Peyer's patch (tissue), 4 donors: Measurements from ENCODE around the gene DCAF11.

Experiments used
- CTCF ChIP-seq, 6 experiments: fragments of 450-650 bp in 4 of 6; fragments of 200-600 bp in 2 of 6; sonication (generic) in 1 of 6; IDR thresholded peaks; one replicate each; pipeline ENCODE4 v1.5.1; 2017 to 2019; ENCODE audit warnings: antibody characterized with exemption in 6 of 6, mild to moderate bottlenecking in 3 of 6, moderate library complexity in 1 of 6
- POLR2A ChIP-seq, 2 donors: fragments of 450-650 bp; IDR thresholded peaks; one replicate each; pipeline ENCODE4 v1.5.1; 2017; ENCODE audit warnings: antibody characterized with exemption in 2 of 2, mild to moderate bottlenecking in 2 of 2, moderate library complexity in 2 of 2

DNA sequence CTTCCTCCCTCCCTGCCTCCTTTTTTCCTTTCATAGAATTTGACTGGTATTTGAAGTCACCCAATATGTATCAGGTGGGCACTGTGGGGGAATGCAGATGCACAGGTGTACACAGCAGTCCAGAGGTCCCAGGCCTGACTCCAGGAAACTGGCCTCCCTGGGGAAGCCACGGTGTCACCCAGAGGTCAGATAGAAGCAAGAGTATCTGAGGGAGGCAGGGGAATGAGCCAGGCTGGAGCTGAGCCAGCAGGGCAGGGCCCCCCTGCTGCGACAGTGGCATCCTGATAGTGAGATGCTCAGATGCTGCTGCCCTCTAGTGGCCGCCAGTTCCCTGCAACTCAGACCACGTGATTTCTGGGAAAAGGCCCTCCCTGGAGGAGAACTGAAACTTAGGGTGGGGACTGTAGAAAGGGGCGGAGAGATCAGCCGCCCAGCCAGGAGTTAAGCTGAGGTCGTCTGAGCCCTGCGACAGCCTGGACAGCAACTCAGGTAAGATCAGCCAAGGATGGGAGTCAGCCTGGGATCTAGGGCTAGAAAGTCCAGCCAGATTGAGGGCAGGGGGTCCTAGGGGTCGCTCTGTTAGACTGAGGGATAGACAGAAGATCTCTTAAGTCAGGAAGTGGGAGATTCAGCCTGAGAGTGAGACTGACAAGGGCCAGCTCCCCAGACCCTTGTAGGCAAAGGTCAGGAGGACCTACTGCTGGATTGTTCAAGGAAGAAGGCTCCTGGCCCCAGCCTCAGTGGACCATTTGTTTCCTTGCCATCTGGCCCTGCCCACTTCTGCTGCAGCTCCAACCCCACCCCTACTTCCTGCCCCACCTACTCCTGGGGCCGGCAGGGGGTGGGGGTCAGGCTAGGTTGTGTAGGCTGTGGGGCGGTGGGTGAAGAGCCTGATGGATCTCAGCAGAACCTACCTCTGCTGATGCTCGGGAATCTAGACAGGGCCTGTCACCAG lies 46.5 kb downstream of the DCAF11 start, which contains the start of gene IRF9:
- TF ChIP-seq CTCF (IDR thresholded peaks at IDR 0.05) (peak; percentile 95 to 99 (median 98)), POLR2A (IDR thresholded peaks at IDR 0.05) (peak; percentile 68 to 80)
